ENCODE results near the gene IRF9. TPM values are rescaled to one million over a fixed set of nuclear protein-coding genes. Genes with fewer than 3 reads are reported as not detected.

The IRF9 gene
- total and polyA plus RNA-seq, 2 of the 13 experiments (the other 11 are each of a cell fraction or from before 2014, with no cell fraction given) = 14.9 to 49.7 TPM

- ChIA-PET POLR2A (interaction anchor here (2.0 to 22.7 kb wide), 4 partner anchors 7 to 39 kb away, joined by 9 to 977 read pairs (median 248); partner anchors contain the start of genes DCAF11, EMC9, NRL and PCK2), CTCF (ENCODE audit: low intra/inter-chr PET ratio, low total read pairs) (no interaction called here)
- no peak overlapping the region for H3K27ac ChIP-seq (ENCODE audit: extremely low read length, insufficient read depth, low read length)
- no TSS peak for BruUV-seq (replicated peaks)
- intact Hi-C loops (cut with micrococcal nuclease; ENCODE audit: unreplicated experiment) = no loop called here
- H2AFZ ChIP-seq (ENCODE audit: low read length) = no peak overlapping the region
- H3K27me3 ChIP-seq (ENCODE audit: control insufficient read depth in 1 of 2, insufficient read depth in 2 of 2, low read length in 2 of 2) = no peaks in the 10 kb centered on the region; a peak in 1 of 5 replicates
- H4K20me1 ChIP-seq (ENCODE audit: insufficient read depth, low read length) = peaks cover 4% of the 10 kb centered on the region; the same call in 1 of the 2 replicates
- peaks cover 20% of the 10 kb centered on the region for H3K79me2 ChIP-seq (ENCODE audit: insufficient read depth, low read length)
- no peak for ATAC-seq
- H3K4me3 ChIP-seq (replicated peaks in 1 of 3; ENCODE audit: insufficient read depth in 1 of 3, low read depth in 2 of 3, low read length in 3 of 3) = no peak overlapping the region
- DNase-seq (ENCODE audit: low spot score) = no peak
- no peaks in the 10 kb centered on the region for H3K9me3 ChIP-seq (ENCODE audit: low read length)
- over 99% methylated on average over 1 of the region's 1 CpG for WGBS (ENCODE audit: low lambda C conversion rate)
- H3K4me1 ChIP-seq (ENCODE audit: insufficient read depth, low read length) = peaks cover 70% of the 10 kb centered on the region
- TF ChIP-seq ZNF629 (CRISPR knock-in tag; conservative IDR thresholded peaks at IDR 0.05) = peak; percentile 90
- no peak for TF ChIP-seq KAT2B (IDR thresholded peaks at IDR 0.05; ENCODE audit: borderline replicate concordance, low read depth, low read length)
- TF ChIP-seq, protein P1, sequence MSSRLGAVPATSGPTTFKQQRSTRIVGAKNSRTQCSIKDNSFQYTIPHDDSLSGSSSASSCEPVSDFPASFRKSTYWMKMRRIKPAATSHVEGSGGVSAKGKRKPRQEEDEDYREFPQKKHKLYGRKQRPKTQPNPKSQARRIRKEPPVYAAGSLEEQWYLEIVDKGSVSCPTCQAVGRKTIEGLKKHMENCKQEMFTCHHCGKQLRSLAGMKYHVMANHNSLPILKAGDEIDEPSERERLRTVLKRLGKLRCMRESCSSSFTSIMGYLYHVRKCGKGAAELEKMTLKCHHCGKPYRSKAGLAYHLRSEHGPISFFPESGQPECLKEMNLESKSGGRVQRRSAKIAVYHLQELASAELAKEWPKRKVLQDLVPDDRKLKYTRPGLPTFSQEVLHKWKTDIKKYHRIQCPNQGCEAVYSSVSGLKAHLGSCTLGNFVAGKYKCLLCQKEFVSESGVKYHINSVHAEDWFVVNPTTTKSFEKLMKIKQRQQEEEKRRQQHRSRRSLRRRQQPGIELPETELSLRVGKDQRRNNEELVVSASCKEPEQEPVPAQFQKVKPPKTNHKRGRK (CRISPR knock-in tag; IDR thresholded peaks at IDR 0.05) = no peak
- no peak for TF ChIP-seq ZNF367 (CRISPR knock-in tag; IDR thresholded peaks at IDR 0.05; ENCODE audit: borderline replicate concordance)
- no peak for TF ChIP-seq MBD4 (IDR thresholded peaks at IDR 0.05; ENCODE audit: borderline replicate concordance, low read length)
- peak; percentile 45; the same call in 1 of the 2 replicates for TF ChIP-seq CHD4 (IDR thresholded peaks at IDR 0.05; ENCODE audit: borderline replicate concordance, low read length)
- no peak for FAIRE-seq
- in situ Hi-C loops (cut with HindIII; ENCODE audit: extremely low pct_ligation_motif_present, low pct_unique_long_range_greater_than_20kb) = loop anchor here (25.0 kb wide), 1 partner anchor 821 kb away; the partner anchor contains the start of genes BCL2L2, PABPN1 and PPP1R3E
- peaks cover 9 to 16% of the 10 kb centered on the region in 2 experiments for H3K36me3 ChIP-seq (replicated peaks in 1 of 2; ENCODE audit: control insufficient read depth in 1 of 2, insufficient read depth in 2 of 2, low read length in 2 of 2)
- H3K4me2 ChIP-seq (ENCODE audit: low read depth, low read length) = no peak overlapping the region
- H3K9ac ChIP-seq (ENCODE audit: insufficient read depth, low read depth, low read length) = no peak overlapping the region
Measured at GRCh38 chr14:24133735-24134134, 27.3 kb upstream of the IRF9 start.

GRCh38 chr14:24135584-24135833 lies 25.6 kb upstream of the IRF9 start:
- in situ Hi-C loops (cut with HindIII; ENCODE audit: extremely low pct_ligation_motif_present, low pct_unique_long_range_greater_than_20kb) (loop anchor here (25.0 kb wide), 1 partner anchor 823 kb away; the partner anchor contains the start of genes BCL2L2, PABPN1 and PPP1R3E), intact Hi-C loops (cut with micrococcal nuclease; ENCODE audit: unreplicated experiment) (no loop called here)
- CTCF ChIA-PET (ENCODE audit: low intra/inter-chr PET ratio, low total read pairs) = interaction anchor here (1.0 to 2.1 kb wide), 2 partner anchors 21 to 25 kb away, joined by 3 to 6 read pairs; partner anchors contain the start of genes DCAF11, IRF9 and NRL
- peaks cover 69% of the 10 kb centered on the region for H3K4me1 ChIP-seq (ENCODE audit: insufficient read depth, low read length)
- peaks cover 11% of the 10 kb centered on the region for H4K20me1 ChIP-seq (ENCODE audit: insufficient read depth, low read length)
- H3K36me3 ChIP-seq (replicated peaks in 1 of 2; ENCODE audit: control insufficient read depth in 1 of 2, insufficient read depth in 2 of 2, low read length in 2 of 2) = peaks cover 17 to 25% of the 10 kb centered on the region in 2 experiments
- H3K27ac ChIP-seq (ENCODE audit: extremely low read length, insufficient read depth, low read length) = peak overlapping the region; percentile 66
- POLR2A ChIA-PET = interaction anchor here (0.8 to 22.7 kb wide), 37 partner anchors 9 to 1158 kb away, joined by 3 to 977 read pairs (median 5); partner anchors contain the start of genes ACIN1, C14orf119, CARMIL3 and CHMP4A
- under 1% methylated on average over 9 of the region's 9 CpGs for WGBS (ENCODE audit: low lambda C conversion rate)
- H3K4me3 ChIP-seq (replicated peaks in 1 of 3; ENCODE audit: insufficient read depth in 1 of 3, low read depth in 2 of 3, low read length in 3 of 3) = peak overlapping the region; percentile 91 to 98 (median 93)
- ATAC-seq = no peak
- no TSS peak for BruUV-seq (replicated peaks)
- peak overlapping the region; percentile 100 for H3K4me2 ChIP-seq (ENCODE audit: low read depth, low read length)
- no peak for DNase-seq (ENCODE audit: low spot score)
- FAIRE-seq = no peak
- H3K79me2 ChIP-seq (ENCODE audit: insufficient read depth, low read length) = peaks cover 37% of the 10 kb centered on the region
- H2AFZ ChIP-seq (ENCODE audit: low read length) = peak overlapping the region; percentile 62
- H3K27me3 ChIP-seq (ENCODE audit: control insufficient read depth in 1 of 2, insufficient read depth in 2 of 2, low read length in 2 of 2) = no peaks in the 10 kb centered on the region; a peak in 1 of 5 replicates
- no peaks in the 10 kb centered on the region for H3K9me3 ChIP-seq (ENCODE audit: low read length)
- peak overlapping the region; percentile 94 for H3K9ac ChIP-seq (ENCODE audit: insufficient read depth, low read depth, low read length)
- TF ChIP-seq MATR3 (CRISPR knock-in tag; IDR thresholded peaks at IDR 0.05) = peak; percentile 24; the same call in 1 of the 2 replicates
- TF ChIP-seq, protein P2, sequence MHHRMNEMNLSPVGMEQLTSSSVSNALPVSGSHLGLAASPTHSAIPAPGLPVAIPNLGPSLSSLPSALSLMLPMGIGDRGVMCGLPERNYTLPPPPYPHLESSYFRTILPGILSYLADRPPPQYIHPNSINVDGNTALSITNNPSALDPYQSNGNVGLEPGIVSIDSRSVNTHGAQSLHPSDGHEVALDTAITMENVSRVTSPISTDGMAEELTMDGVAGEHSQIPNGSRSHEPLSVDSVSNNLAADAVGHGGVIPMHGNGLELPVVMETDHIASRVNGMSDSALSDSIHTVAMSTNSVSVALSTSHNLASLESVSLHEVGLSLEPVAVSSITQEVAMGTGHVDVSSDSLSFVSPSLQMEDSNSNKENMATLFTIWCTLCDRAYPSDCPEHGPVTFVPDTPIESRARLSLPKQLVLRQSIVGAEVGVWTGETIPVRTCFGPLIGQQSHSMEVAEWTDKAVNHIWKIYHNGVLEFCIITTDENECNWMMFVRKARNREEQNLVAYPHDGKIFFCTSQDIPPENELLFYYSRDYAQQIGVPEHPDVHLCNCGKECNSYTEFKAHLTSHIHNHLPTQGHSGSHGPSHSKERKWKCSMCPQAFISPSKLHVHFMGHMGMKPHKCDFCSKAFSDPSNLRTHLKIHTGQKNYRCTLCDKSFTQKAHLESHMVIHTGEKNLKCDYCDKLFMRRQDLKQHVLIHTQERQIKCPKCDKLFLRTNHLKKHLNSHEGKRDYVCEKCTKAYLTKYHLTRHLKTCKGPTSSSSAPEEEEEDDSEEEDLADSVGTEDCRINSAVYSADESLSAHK (CRISPR knock-in tag; IDR thresholded peaks at IDR 0.05; ENCODE audit: borderline replicate concordance) = peak; percentile 35; the same call in 1 of the 2 replicates
- no peak for TF ChIP-seq ZNF577 (CRISPR knock-in tag; IDR thresholded peaks at IDR 0.05; ENCODE audit: borderline replicate concordance, low read depth)
- TF ChIP-seq JUND (CRISPR knock-in tag; IDR thresholded peaks at IDR 0.05) = 0 out of 2 replicates have a peak, but pooled peaks have one; percentile 48
- no peak for TF ChIP-seq YEATS2 (CRISPR knock-in tag; IDR thresholded peaks at IDR 0.05; ENCODE audit: borderline replicate concordance)
- TF ChIP-seq GZF1 (CRISPR knock-in tag; IDR thresholded peaks at IDR 0.05) = peak; percentile 59; the same call in 1 of the 2 replicates
- 0 out of 2 replicates have a peak, but pooled peaks have one; percentile 2 for TF ChIP-seq E2F1 (CRISPR knock-in tag; IDR thresholded peaks at IDR 0.05)

Data from HepG2 (cell line).